OCI-LY7 (cell line): ENCODE measurements around the gene ANGPTL7.

Experiments
- EZH2phosphoT487 ChIP-seq: fragments of 200-600 bp; sonication (generic); IDR thresholded peaks from 2 replicates; pipeline ENCODE4 v1.6.1; 2018; ENCODE audit warnings: low read depth, borderline replicate concordance, mild to moderate bottlenecking, mixed run types, antibody characterized with exemption, low read length, moderate library complexity, mixed read lengths
- TF ChIP-seq, protein P1 (sequence below): fragments of 200-600 bp; sonication (generic); conservative IDR thresholded peaks from 2 replicates; pipeline ENCODE4 v1.5.1; 2014; ENCODE audit warnings: mild to moderate bottlenecking, antibody characterized with exemption, low read length, moderate library complexity, mixed read lengths

GRCh38 chr1:11194407-11195176, 5.4 kb downstream of the ANGPTL7 start:
- TF ChIP-seq, protein P1, sequence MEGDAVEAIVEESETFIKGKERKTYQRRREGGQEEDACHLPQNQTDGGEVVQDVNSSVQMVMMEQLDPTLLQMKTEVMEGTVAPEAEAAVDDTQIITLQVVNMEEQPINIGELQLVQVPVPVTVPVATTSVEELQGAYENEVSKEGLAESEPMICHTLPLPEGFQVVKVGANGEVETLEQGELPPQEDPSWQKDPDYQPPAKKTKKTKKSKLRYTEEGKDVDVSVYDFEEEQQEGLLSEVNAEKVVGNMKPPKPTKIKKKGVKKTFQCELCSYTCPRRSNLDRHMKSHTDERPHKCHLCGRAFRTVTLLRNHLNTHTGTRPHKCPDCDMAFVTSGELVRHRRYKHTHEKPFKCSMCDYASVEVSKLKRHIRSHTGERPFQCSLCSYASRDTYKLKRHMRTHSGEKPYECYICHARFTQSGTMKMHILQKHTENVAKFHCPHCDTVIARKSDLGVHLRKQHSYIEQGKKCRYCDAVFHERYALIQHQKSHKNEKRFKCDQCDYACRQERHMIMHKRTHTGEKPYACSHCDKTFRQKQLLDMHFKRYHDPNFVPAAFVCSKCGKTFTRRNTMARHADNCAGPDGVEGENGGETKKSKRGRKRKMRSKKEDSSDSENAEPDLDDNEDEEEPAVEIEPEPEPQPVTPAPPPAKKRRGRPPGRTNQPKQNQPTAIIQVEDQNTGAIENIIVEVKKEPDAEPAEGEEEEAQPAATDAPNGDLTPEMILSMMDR: no peak
- no peak for TF ChIP-seq EZH2phosphoT487
